Left lung (tissue), 10 donors: ENCODE measurements around the gene PRKG1. TPM values are rescaled to one million over a fixed set of nuclear protein-coding genes. Genes with fewer than 3 reads are reported as not detected.
A peak's percentile ranks its signal among the peaks of the same experiment; 100 is the strongest.
"Not testable (repeated sequence)": the region's sequence is repeated elsewhere in the genome, so short reads cannot be mapped to it uniquely, and the experiment has no call there.

Source experiments
- ATAC-seq: fragments of 200-7000 bp; cut with Tn5 transposase; one replicate; pipeline ENCODE4 v1.9.1; 2020; ENCODE audit warnings: moderate library complexity
- DNase-seq, 4 donors: peaks; one replicate each; pipeline ENCODE4 v3.0.0-alpha.2; 2013 to 2020
- H3K27ac ChIP-seq, 2 donors: fragments of 200-600 bp; sonication (generic) in 1 of 2; one replicate each; pipeline versions ENCODE4 v1.5.0 to v1.8.0; 2020 to 2021
- H3K27me3 ChIP-seq, 2 donors: fragments of 200-600 bp; sonication (generic) in 1 of 2; one replicate each; pipeline versions ENCODE4 v1.5.0 to v1.8.0; 2020 to 2021
- H3K36me3 ChIP-seq, 2 donors: fragments of 200-600 bp; sonication (generic) in 1 of 2; one replicate each; pipeline versions ENCODE4 v1.5.0 to v1.8.0; 2020 to 2021
- H3K4me1 ChIP-seq, 2 donors: fragments of 200-600 bp; one replicate each; pipeline ENCODE4 v1.8.0; 2021
- H3K4me3 ChIP-seq, 2 donors: fragments of 200-600 bp; sonication (generic) in 1 of 2; one replicate each; pipeline versions ENCODE4 v1.5.0 to v1.8.0; 2020 to 2021; ENCODE audit warnings: mild to moderate bottlenecking in 1 of 2
- H3K9me3 ChIP-seq, 2 donors: fragments of 200-600 bp; sonication (generic) in 1 of 2; one replicate each; pipeline versions ENCODE4 v1.5.0 to v1.8.0; 2020 to 2021
- intact Hi-C, 2 donors: fragments of 100-400 bp; cut with DNase I; formaldehyde crosslinking; loops; one replicate each; pipeline versions ENCODE4 v1.11.2 to v1.14.2; 2022
- polyA plus RNA-seq, 6 donors: library from polyadenylated mRNA; unstranded; fragments of 120-200 nt; gene quantifications; one replicate each; pipeline ENCODE4 v1.2.1, GENCODE V29; 2013; ENCODE audit not compliant: insufficient read length in 6 of 6
- total RNA-seq, 2 donors: library from RNA; stranded (reverse); fragmentation: NEBNext Ultra II Directional; extraction: Animal tissue kit (Norgen Biotek cat#: 25700); gene quantifications; one replicate each; pipeline ENCODE4 v1.2.1, GENCODE V29; 2021
- TF ChIP-seq, protein P1 (sequence below), 2 donors: fragments of 200-600 bp; sonication (generic) in 1 of 2; IDR thresholded peaks; one replicate each; pipeline versions ENCODE4 v1.5.0 to v1.8.0; 2021; ENCODE audit warnings: antibody characterized with exemption in 2 of 2
- donor health status: DM: no; HTN: yes; CAD: no.
- donor health status: DM: no; HTN: no; CAD: no.

Gene PRKG1
- total and polyA plus RNA-seq, 8 donors: 15.6 to 29.0 (median 17.8) TPM

DNA sequence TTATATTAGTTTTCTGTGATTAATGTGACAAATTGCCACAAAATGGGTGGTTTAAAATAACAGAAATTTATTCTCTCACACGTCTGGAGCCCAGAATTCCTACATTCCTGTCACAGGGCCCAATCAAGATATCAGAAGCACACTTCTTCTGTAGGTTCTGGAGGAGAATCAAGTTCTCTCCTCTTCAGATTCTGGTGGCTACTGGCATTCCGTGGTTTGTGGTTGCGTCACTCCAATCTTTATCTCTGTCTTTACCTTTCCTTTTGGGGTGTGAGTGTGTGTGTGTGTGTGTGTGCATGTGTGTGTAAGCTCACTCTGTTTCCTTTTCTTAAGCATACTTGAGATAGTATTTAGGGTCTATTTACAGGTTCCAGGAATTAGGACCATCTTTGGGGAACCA is 1124.3 kb downstream of the PRKG1 start:
- H3K36me3 ChIP-seq: no peaks in the 10 kb centered on the region
- peak; percentile 68 for ATAC-seq
- no peak overlapping the region for H3K27ac ChIP-seq
- H3K27me3 ChIP-seq: no peaks in the 10 kb centered on the region
- no peaks in the 10 kb centered on the region for H3K9me3 ChIP-seq
- intact Hi-C loops: no loop called here
- H3K4me3 ChIP-seq: no peak overlapping the region
- TF ChIP-seq, protein P1, sequence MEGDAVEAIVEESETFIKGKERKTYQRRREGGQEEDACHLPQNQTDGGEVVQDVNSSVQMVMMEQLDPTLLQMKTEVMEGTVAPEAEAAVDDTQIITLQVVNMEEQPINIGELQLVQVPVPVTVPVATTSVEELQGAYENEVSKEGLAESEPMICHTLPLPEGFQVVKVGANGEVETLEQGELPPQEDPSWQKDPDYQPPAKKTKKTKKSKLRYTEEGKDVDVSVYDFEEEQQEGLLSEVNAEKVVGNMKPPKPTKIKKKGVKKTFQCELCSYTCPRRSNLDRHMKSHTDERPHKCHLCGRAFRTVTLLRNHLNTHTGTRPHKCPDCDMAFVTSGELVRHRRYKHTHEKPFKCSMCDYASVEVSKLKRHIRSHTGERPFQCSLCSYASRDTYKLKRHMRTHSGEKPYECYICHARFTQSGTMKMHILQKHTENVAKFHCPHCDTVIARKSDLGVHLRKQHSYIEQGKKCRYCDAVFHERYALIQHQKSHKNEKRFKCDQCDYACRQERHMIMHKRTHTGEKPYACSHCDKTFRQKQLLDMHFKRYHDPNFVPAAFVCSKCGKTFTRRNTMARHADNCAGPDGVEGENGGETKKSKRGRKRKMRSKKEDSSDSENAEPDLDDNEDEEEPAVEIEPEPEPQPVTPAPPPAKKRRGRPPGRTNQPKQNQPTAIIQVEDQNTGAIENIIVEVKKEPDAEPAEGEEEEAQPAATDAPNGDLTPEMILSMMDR (IDR thresholded peaks at IDR 0.05): no peak
- no peak for DNase-seq
- no peaks in the 10 kb centered on the region for H3K4me1 ChIP-seq

DNA sequence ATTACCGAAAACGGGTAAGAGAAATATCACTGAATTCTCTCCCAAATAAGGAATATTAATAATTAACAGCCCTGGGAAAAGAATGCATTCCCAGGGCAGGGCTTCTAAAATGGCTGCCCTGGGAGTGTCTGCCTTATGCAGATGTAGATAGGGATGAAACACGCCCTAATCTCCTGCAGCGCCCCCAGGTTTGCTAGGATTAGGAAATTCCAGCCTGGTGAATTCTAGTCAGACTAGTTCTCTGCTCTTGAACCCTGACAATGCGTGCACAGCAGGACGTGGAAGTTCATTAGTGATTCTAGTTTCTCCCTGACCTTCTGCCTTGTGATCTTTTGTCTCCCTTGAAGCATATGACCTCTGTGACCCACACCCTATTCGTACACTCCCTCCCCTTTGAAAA is 1130.6 kb downstream of the PRKG1 start:
- H3K9me3 ChIP-seq, H3K4me3 ChIP-seq, H3K4me1 ChIP-seq, DNase-seq, H3K36me3 ChIP-seq, H3K27ac ChIP-seq, ATAC-seq, H3K27me3 ChIP-seq, intact Hi-C loops: not testable (repeated sequence)

DNA sequence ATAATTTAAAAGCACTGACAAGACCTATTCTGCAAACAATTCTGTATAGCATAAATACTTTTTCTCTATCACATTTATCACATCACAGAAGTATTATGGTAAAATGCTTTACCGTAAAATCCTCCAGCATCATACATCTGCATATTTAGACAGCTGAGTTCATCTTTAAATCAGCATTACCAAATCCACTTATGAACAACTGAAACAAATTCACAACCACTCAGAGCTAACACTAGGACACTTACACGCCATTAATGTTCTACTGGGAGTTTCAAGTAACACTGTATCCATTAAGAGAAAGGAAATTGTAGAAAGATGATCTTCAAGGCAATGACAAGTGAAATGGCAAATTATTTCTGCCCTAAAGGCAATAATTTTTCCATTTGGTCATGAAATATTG is 1134.1 kb downstream of the PRKG1 start:
- Histone ChIP-seq H3K27me3 (no peaks in the 10 kb centered on the region), H3K4me3 (no peak overlapping the region), H3K4me1 (no peaks in the 10 kb centered on the region), H3K9me3 (no peaks in the 10 kb centered on the region), H3K36me3 (no peaks in the 10 kb centered on the region), H3K27ac (no peak overlapping the region)
- DNase-seq (no peak), ATAC-seq (no peak)
- TF ChIP-seq, protein P1 (IDR thresholded peaks at IDR 0.05): no peak
- intact Hi-C loops: no loop called here

DNA sequence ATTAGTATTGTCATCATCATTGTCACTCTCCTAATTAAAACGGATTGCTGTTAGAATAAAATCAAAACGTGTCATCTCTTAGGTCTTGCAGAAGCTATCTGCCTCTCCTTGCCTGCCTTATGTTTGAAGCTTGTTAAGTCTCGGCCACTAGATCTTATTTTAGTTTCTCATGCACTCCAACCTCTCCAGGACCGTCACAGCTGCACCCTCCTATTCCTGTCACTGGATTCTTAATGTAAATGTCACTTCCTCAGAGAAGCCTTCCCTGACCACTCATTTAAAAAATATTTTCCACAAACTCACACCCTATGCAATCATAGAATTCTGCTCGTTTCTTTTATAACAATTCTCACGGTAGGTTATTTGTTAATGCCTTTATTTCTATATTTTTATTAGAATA is 1135.9 kb downstream of the PRKG1 start:
- intact Hi-C loops: loop anchor here in 1 of 2 donors (10.0 kb wide), 1 partner anchor 1205 kb away; no protein-coding TSS in a partner anchor
- DNase-seq: no peak
- TF ChIP-seq, protein P1 (IDR thresholded peaks at IDR 0.05): no peak
- Histone ChIP-seq H3K27ac (no peak overlapping the region), H3K4me3 (no peak overlapping the region), H3K36me3 (no peaks in the 10 kb centered on the region), H3K4me1 (no peaks in the 10 kb centered on the region), H3K9me3 (no peaks in the 10 kb centered on the region), H3K27me3 (no peaks in the 10 kb centered on the region)
- no peak for ATAC-seq

DNA sequence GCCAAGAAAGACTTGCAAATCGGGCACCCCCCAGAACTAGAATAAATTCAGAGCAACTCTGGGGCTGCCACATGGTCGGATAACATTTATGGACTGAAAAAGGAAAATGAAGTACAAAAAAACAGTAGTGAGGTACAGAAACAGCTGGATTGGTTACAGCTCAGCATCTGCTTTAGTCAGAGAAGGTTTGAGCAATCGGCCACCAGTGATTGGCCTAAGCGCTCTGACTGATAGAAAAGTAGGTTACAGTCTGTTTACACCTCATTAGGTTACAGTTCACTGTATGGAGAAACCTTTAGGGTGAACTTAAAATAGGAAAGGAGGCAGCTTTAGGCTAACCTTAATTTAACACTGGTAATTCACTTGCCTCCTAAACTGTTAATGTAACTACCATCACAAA is 1137.8 kb downstream of the PRKG1 start:
- intact Hi-C loops: loop anchor here in 1 of 2 donors (10.0 kb wide), 1 partner anchor 1207 kb away; no protein-coding TSS in a partner anchor
- no peaks in the 10 kb centered on the region for H3K36me3 ChIP-seq
- H3K4me1 ChIP-seq: peaks cover 0 to 9% of the 10 kb centered on the region in 2 donors
- peak in 2 of 4 donors; percentile 11 to 53 for DNase-seq
- no peak overlapping the region for H3K27ac ChIP-seq
- H3K4me3 ChIP-seq: no peak overlapping the region
- H3K9me3 ChIP-seq: no peaks in the 10 kb centered on the region
- no peaks in the 10 kb centered on the region for H3K27me3 ChIP-seq
- ATAC-seq: no peak
- TF ChIP-seq, protein P1 (IDR thresholded peaks at IDR 0.05): no peak

DNA sequence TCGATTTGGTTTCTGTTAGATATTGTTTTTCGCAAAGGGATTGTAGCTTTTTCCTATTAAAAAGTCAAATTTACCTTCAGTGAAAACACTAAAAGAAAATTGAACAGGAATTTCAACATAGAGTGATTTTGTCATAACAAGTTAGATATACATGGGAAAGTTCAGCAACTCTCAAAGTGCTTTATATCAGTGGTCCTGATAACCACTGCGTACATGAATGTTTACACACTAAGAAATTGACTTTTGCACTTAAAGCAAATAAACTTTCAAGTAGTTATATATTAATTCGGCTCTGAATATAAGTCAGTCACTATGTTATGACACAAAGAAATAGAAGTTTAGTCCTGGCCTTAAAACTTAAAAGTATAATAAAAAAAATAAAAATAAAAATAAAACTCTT is 1138.5 kb downstream of the PRKG1 start:
- H3K4me3 ChIP-seq: no peak overlapping the region
- H3K27ac ChIP-seq: no peak overlapping the region
- intact Hi-C loops: loop anchor here in 1 of 2 donors (10.0 kb wide), 1 partner anchor 1208 kb away; no protein-coding TSS in a partner anchor
- peaks cover 0 to 9% of the 10 kb centered on the region in 2 donors for H3K4me1 ChIP-seq
- no peaks in the 10 kb centered on the region for H3K27me3 ChIP-seq
- TF ChIP-seq, protein P1 (IDR thresholded peaks at IDR 0.05): no peak
- no peaks in the 10 kb centered on the region for H3K36me3 ChIP-seq
- DNase-seq (peak in 1 of 4 donors; percentile 3), ATAC-seq (no peak)
- no peaks in the 10 kb centered on the region for H3K9me3 ChIP-seq
